HG02981 (cell line): ENCODE data around the gene ARMC2.
"Not testable (repeated sequence)": the region's sequence is repeated elsewhere in the genome, so short reads cannot be mapped to it uniquely, and the experiment has no call there.

Experiments used
- ATAC-seq: cut with Tn5 transposase; IDR thresholded peaks from one replicate; pipeline ENCODE4 v1.9.1; 2021; ENCODE audit warnings: mild to moderate bottlenecking, moderate library complexity; ENCODE audit not compliant: unreplicated experiment

Gene ARMC2

GRCh38 chr6:108947114-108947854, 99.1 kb downstream of the ARMC2 start:
- no peak for ATAC-seq

DNA sequence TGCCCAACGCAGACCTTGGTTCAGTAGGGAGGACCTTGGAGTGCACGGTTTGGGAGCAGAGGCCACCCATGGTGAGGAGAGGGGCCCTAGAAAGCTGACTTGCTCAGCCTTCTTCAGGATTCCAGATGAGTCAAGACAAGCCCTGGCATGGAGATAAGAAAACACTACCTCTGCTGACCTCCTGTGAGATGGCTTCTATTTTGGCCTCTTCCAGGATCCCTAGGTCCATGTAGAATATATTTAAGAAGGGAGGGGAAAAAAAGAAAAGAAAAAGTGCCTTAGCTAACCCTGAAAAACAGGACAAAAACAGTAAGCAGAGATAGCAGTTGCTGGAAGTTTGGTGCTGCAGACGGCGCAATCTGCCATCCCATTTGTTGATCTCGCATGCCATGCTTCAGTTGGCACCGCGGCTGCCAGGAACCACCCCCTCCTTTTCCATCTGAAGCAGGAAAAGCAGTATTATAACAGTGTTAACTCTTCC, 100.0 kb downstream of the ARMC2 start:
- ATAC-seq = no peak

DNA sequence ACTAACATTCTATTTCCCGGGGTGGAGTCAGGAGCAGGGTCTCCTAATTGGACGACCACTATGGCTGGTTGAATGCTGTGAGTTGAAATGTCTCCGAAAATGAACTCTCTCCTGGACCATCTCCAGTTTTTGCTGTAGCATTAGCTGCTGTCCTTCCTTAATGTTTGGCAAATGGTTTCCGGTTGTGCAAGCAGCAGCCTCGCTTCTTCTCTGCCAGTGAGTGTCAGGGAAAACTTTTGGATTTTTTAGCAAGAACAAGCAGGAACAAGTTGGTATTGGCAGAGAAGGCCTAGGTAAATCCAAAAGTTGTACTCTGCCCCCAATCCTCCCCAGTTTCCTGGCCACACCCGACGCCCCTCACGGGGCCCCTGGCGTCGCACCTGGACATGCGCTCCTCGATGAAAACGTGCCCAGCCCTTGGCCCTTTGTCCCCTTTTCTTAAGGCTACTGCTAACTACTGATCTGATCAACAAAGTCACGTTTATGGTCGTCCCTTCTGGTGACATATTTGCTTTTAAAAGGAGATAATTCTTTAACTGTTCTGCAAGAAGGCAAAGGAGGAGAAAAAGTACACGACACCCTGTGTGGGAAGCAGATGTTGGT, 103.2 kb downstream of the ARMC2 start:
- ATAC-seq = no peak

- ATAC-seq = no peak
These were observed 104.7 kb downstream of the ARMC2 start for GRCh38 chr6:108952776-108953486.

DNA sequence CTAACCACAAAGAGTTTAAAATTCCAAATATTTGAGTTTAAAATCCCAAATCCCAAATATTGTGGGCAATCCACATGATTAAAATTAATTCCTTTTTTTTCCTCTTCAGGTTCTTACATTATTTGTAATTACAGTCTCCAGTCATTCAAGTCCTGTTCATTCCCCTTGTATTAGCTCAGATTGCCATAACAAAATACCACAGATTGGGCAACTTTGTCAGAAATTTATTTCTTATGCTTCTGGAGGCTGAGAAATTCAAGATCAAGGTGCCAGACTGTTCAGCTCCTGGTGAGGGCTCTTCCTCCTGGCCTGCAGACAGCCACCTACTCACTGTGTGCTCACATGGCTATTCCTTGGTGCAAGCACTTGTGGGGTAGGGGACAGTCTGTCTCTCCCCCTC, 105.5 kb downstream of the ARMC2 start:
- no peak for ATAC-seq

DNA sequence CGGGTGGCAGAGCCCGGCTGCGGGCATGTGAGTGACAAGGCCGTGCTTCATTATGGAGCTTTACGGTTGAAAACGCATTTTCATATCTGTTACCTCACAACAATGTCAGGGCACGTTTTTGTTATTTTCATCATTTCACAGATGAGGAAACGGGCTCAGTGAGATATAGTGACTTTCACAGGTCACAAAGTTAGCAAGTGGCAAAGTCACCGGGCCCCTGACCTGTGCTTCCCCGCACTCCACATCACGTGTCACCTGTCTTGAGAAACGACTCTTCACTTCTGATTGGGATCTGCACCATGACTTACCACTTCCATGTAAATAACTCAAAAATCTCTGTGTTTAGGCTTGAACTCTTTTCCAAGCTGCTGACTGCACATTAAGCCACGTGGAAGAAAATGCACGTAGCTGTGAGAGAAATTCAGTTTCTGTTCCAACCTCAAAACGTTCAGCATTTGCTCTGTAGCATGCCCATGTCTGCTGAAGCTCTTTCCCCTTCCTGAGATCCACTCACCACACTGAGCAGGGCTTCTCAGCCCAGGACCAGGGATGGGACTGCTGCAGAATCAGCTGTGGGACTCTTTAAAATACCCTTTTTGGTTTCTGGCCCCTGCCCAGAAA, 107.2 kb downstream of the ARMC2 start:
- ATAC-seq = no peak

DNA sequence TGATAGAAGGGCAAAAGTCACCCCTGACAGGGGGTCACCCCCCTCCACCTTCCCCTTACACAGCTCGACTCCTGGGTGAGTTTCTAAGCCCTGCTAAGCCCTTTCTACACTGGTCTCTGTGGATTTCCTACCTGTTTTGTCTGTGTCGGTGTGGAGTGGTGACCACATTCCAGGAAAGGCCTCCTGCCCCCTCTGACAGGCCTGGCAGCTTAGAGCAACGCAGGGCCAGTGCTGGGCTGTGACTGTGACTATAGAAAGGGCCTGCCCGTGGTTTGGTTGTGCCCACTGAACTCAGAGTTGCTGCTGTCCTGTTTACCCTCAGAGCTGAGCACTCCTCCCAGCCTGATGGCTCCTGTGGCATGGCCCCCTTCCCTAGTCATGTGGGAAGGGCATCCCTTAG, 109.0 kb downstream of the ARMC2 start:
- no peak for ATAC-seq

DNA sequence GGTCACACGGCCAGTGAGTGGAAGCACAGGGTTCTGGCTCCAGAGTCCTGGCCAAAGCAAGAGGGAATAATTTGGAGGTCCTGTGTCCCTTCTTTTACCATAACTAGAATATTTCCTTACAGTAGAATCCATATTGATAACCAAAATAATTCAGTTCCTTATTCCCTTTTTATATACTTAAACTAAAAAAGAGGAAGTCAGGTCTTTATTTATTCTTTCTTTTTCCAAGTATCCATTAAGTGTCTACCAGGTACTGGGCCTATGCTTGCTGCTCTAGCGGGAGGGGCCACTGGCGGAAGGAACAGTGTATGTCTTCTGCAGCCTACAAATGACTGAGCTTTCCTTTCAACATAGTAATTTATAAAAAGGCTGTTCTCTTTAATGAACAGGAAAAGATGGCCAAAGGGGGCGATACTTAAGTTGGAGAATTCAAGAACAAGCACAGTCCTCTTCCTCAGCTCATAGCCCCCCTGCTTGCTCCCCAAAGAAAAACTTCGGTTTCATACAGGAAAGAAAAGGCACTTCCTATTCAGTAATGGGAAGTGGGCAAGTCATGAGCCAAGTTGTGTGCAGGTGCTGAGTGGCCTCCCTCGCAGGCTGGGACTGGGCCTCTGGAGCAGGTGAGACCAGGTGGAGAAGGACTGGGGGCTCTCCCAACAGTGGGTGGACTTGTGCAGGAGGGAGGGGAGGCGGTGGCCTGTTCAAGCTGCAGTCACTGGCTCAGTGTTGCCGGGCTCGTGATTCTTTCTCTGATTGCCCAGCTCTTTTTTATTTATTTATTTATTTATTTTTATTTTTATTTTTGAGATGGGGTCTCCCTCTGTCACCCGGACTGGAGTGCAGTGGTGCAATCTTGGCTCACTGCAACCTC, 110.9 kb downstream of the ARMC2 start:
- no peak for ATAC-seq

GRCh38 chr6:108959972-108960582, 111.9 kb downstream of the ARMC2 start:
- ATAC-seq = no peak

- no peak for ATAC-seq
These were observed 112.4 kb downstream of the ARMC2 start for GRCh38 chr6:108960601-108961000.

- ATAC-seq = no peak
These were observed 112.9 kb downstream of the ARMC2 start for GRCh38 chr6:108961077-108961476.

DNA sequence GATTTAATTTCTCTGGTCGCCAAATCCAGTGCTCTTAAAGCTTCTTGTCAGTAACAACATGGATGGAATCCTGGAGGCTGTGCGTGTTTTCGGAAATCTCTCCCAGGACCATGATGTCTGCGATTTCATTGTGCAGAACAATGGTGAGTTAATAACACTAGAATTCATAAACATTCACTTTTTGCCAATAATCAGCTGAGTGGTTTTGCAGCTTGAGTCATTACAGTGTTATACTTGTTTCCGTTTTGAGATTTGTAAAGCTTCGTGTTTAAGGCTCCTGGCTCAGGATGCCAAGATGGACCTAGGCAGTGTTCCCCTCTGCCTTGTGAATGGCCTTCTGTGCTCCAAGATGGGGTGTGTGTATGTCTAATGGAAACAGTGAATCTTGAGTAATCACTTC, 113.8 kb downstream of the ARMC2 start:
- no peak for ATAC-seq

DNA sequence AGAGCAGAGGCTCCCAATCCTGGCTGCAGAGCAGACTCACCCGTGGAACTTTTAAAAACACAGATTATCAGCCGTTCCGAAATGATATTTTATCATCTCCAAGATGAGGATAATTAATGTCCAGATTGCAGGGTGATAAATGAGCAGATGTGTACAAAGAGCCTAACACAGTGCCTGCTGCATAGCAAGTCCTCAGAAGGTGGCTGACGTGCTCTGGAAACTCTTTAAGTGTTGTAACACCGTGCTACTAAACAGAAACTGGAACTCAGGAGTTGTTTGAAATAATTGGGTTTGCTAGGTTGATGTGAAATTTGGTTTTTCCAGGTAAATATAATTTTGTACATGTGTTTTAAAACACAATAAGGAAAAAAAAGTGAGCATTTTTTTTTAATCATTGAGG, 118.0 kb downstream of the ARMC2 start:
- ATAC-seq = no peak

DNA sequence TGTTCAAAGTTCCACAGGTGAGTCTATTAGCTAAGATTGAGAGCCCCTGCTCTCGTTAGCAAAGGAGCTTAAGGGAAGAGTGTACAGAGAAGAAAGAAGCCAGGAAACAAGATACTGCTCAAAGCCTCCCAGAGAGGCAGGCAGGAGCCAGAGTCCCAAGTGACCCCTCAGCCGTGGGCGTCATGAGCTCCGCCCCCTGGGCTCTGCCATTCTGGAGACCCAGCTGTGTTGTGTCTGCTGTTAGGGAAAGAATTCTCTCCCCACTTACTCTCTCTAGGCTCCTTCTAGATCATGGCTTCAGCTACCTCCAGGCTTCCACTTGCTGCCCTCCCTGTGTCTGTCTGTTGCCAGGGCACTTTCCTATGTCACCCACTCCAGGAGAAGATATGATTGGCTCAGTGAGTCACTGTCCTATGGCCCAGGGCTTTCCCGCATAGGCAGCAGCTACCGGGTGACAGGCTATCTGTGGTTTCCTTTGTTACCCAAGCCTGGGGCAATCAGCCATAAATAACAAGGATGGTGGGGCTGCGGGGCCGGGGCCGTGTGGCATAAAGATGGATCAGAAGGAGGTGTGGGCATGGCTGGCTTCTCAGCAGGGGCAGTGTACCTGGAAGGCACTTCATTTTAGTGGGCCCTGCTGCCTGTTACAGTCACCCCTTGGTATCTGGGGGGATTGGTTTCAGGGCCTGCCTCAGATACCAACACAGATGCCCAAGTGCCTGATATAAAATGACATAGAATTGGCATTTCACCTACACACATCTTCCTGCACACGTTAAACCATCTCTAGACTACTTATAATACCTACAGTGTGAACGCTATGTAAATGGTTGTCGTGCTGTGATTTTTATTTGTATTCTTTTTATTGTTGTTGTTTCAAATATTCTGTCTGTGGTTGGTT, 118.9 kb downstream of the ARMC2 start:
- no peak for ATAC-seq

- ATAC-seq = no peak
These were observed 120.4 kb downstream of the ARMC2 start for GRCh38 chr6:108968325-108969316.

- no peak for ATAC-seq
These were observed 121.6 kb downstream of the ARMC2 start for GRCh38 chr6:108969776-108970175.

GRCh38 chr6:108974201-108974600, 126.0 kb downstream of the ARMC2 start:
- no peak for ATAC-seq

GRCh38 chr6:108978638-108979037, 130.4 kb downstream of the ARMC2 start:
- not testable (repeated sequence) for ATAC-seq
